Endodermal cell (in vitro differentiated cells): ENCODE results near the gene NDUFS6. TPM values are rescaled to one million over a fixed set of nuclear protein-coding genes. Genes with fewer than 3 reads are reported as not detected.

ENCODE experiments used
- DNase-seq: peaks from one replicate; pipeline ENCODE4 v3.0.0-alpha.2; 2017
- H3K27ac ChIP-seq: 2 replicates; pipeline ENCODE4 v1.5.1; 2013; ENCODE audit warnings: mild to moderate bottlenecking, low read depth, low read length, moderate library complexity
- H3K27me3 ChIP-seq: 2 replicates; pipeline ENCODE4 v1.6.1; 2013; ENCODE audit warnings: mild to moderate bottlenecking, low read length, moderate library complexity; ENCODE audit not compliant: insufficient read depth, control insufficient read depth, poor library complexity, severe bottlenecking
- H3K36me3 ChIP-seq: 2 replicates; pipeline ENCODE4 v1.7.0; 2013; ENCODE audit warnings: mild to moderate bottlenecking, low read length, moderate library complexity; ENCODE audit not compliant: control insufficient read depth, insufficient read depth
- H3K4me1 ChIP-seq: one replicate; pipeline ENCODE4 v1.7.0; 2013; ENCODE audit warnings: low read length; ENCODE audit not compliant: control insufficient read depth, insufficient read depth
- H3K4me3 ChIP-seq: 2 replicates; pipeline ENCODE4 v1.5.1; 2013; ENCODE audit warnings: mild to moderate bottlenecking, low read length, moderate library complexity
- H3K9ac ChIP-seq: 2 replicates; pipeline ENCODE4 v1.6.1; 2013; ENCODE audit warnings: mild to moderate bottlenecking, low read length, moderate library complexity; ENCODE audit not compliant: poor library complexity, severe bottlenecking; ENCODE audit errors: extremely low read depth
- H3K9me3 ChIP-seq: 2 replicates; pipeline ENCODE4 v1.6.1; 2013; ENCODE audit warnings: mild to moderate bottlenecking, low read length, moderate library complexity; ENCODE audit not compliant: control insufficient read depth
- H3K27ac Mint-ChIP-seq: 2 replicates; pipeline ENCODE4 v1.8.0; 2020; ENCODE audit warnings: mixed read lengths
- H3K27me3 Mint-ChIP-seq: 2 replicates; pipeline ENCODE4 v1.8.0; 2021; ENCODE audit warnings: mild to moderate bottlenecking, mixed read lengths; ENCODE audit not compliant: insufficient read depth
- H3K36me3 Mint-ChIP-seq: 2 replicates; pipeline ENCODE4 v1.8.0; 2020; ENCODE audit warnings: low read depth, mixed read lengths
- H3K4me1 Mint-ChIP-seq: 2 replicates; pipeline ENCODE4 v1.8.0; 2020; ENCODE audit warnings: mixed read lengths
- H3K4me3 Mint-ChIP-seq: 2 replicates; pipeline ENCODE4 v1.8.0; 2020; ENCODE audit warnings: mild to moderate bottlenecking, moderate library complexity, mixed read lengths
- H3K9me3 Mint-ChIP-seq: 2 replicates; pipeline ENCODE4 v1.8.0; 2020; ENCODE audit warnings: mild to moderate bottlenecking, mixed read lengths
- WGBS, 2 experiments: methylation state at CpG; one replicate each; pipeline versions ENCODE4 v1.1.5 to v1.1.7; 2013; ENCODE audit warnings: missing lambda C conversion rate in 2 of 2, mixed read lengths in 1 of 2; ENCODE audit not compliant: insufficient coverage in 1 of 2, insufficient read length in 1 of 2; 5-methylcytosine and 5-hydroxymethylcytosine counted together
- total RNA-seq, 2 donors: library from RNA; stranded (reverse); fragmentation: NEBNext Ultra II Directional in 1 of 2; extraction: Animal tissue kit (Norgen Biotek cat#: 25700) in 1 of 2; gene quantifications; 2 replicates in 1 of 2; 3 replicates in 1 of 2; pipeline ENCODE4 v1.2.1, GENCODE V29; 2021
- TF ChIP-seq, protein P1 (sequence below): fragments of 200-600 bp; sonication (generic); conservative IDR thresholded peaks from 2 replicates; pipeline ENCODE4 v1.5.0; 2021; ENCODE audit warnings: antibody characterized with exemption, mild to moderate bottlenecking

The NDUFS6 gene
- total RNA-seq, 2 donors from 2014 or later = 47.9 to 65.2 TPM

DNA sequence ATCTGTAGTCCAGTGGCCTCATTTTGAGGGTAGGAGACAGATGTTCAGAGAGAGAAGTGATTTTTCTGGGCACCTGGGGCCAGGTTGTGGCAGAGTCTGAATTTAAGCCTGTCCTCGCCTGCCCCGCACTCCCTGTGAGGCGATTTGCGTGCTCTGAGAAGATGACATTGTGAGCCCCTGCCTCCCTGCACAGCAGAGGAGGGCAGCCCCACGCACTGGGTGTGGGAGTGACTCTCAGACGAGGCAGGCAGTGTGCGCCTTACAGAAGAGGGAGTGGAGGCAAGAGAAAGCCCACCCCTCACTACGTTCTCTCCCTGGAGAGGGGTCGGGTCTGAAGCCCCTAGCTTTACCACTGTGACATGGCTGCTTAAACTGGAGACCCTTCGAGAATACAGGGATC, 45.8 kb downstream of the NDUFS6 start:
- H3K36me3 Mint-ChIP-seq = no peaks in the 10 kb centered on the region
- Histone ChIP-seq H3K27ac (no peak overlapping the region), H3K27me3 (peaks cover 66% of the 10 kb centered on the region), H3K4me1 (no peaks in the 10 kb centered on the region), H3K9me3 (peaks cover 5% of the 10 kb centered on the region), H3K4me3 (no peak overlapping the region), H3K36me3 (no peaks in the 10 kb centered on the region), H3K9ac (no peak overlapping the region)
- H3K4me3 Mint-ChIP-seq = no peak overlapping the region
- WGBS, 2 experiments = 80 to 86% methylated on average over 2 to 10 of the region's 10 CpGs
- TF ChIP-seq, protein P1, sequence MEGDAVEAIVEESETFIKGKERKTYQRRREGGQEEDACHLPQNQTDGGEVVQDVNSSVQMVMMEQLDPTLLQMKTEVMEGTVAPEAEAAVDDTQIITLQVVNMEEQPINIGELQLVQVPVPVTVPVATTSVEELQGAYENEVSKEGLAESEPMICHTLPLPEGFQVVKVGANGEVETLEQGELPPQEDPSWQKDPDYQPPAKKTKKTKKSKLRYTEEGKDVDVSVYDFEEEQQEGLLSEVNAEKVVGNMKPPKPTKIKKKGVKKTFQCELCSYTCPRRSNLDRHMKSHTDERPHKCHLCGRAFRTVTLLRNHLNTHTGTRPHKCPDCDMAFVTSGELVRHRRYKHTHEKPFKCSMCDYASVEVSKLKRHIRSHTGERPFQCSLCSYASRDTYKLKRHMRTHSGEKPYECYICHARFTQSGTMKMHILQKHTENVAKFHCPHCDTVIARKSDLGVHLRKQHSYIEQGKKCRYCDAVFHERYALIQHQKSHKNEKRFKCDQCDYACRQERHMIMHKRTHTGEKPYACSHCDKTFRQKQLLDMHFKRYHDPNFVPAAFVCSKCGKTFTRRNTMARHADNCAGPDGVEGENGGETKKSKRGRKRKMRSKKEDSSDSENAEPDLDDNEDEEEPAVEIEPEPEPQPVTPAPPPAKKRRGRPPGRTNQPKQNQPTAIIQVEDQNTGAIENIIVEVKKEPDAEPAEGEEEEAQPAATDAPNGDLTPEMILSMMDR = no peak
- H3K9me3 Mint-ChIP-seq = no peaks in the 10 kb centered on the region
- peaks cover 6% of the 10 kb centered on the region for H3K4me1 Mint-ChIP-seq
- no peak overlapping the region for H3K27ac Mint-ChIP-seq
- no peak for DNase-seq
- H3K27me3 Mint-ChIP-seq = peaks cover 62% of the 10 kb centered on the region

DNA sequence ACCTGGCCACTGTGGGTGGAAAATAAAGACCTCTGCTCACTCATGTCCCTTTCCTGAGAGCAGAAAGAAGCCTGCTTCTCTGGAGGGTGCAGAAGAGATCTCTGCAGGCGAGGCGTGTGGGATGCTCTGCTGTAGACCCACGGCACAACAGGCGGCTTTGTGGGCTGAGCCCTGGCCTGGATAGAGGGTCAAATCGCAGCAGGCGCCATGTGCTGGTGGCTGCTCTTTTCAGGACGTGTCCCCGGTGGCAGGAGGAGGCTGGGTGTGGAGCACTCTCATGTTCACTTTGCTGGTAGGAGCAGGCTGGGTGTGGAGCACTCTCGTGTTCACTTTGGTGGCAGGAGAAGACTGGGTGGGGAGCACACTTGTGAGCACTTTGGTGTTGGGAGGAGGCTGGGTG, 46.4 kb downstream of the NDUFS6 start:
- peaks cover 69% of the 10 kb centered on the region for H3K27me3 ChIP-seq

DNA sequence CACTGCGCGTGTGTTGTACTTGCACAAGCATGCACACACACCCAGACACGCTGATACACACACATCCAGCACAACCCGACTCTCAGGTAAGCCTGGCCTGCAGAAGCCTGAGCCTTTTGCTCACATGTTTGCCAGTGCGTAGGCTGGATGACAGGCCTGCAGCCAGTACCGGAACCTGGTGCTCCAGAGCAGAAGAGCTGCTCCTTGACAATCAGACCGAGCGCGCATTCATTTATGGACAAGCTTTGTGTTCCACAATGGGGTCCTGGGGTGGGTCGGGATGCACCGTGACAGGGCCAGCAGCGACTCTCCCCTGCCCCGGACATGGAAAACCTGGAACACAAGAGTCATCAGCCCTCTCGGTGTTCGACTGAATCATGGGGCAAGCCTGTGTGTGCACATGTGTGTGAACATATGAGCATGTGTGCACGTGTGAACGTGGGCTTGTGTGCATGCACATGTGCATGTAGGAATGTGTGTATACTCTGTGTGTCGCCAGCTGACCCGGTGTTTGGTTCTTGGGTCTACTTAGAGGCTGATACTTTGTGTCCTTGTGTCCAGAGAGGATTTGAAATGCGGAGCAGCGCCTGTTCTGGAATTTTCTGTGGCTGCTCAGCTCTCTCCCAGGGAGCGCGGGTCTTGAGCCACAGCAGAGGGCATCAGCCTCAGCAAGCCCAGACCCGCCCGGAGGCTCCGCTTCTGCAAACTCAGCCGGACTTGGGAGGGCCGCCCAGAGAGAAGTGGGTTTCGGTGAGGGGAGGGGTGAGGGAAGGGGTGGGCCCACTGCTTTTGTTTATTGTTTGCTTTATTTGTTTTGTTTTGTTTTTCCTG, 49.3 kb downstream of the NDUFS6 start:
- Histone ChIP-seq H3K9ac (no peak overlapping the region), H3K27me3 (peaks cover 68% of the 10 kb centered on the region), H3K27ac (no peak overlapping the region), H3K9me3 (no peaks in the 10 kb centered on the region), H3K4me1 (no peaks in the 10 kb centered on the region), H3K4me3 (no peak overlapping the region), H3K36me3 (no peaks in the 10 kb centered on the region)
- Mint-ChIP-seq H3K4me3 (peak overlapping the region; percentile 47), H3K36me3 (no peaks in the 10 kb centered on the region), H3K9me3 (no peaks in the 10 kb centered on the region), H3K4me1 (peaks cover 8% of the 10 kb centered on the region), H3K27ac (no peak overlapping the region), H3K27me3 (peaks cover 76% of the 10 kb centered on the region)
- peak; percentile 68 for DNase-seq
- TF ChIP-seq, protein P1 = no peak
- WGBS, 2 experiments = 84 to 90% methylated on average over 23 to 29 of the region's 29 CpGs

More for the DNA sequence above, 46.4 kb downstream of the NDUFS6 start:
- Histone ChIP-seq H3K27ac (no peak overlapping the region), H3K9ac (no peak overlapping the region), H3K36me3 (no peaks in the 10 kb centered on the region), H3K9me3 (peaks cover 5% of the 10 kb centered on the region), H3K4me1 (no peaks in the 10 kb centered on the region), H3K4me3 (no peak overlapping the region)
- TF ChIP-seq, protein P1 = no peak
- H3K9me3 Mint-ChIP-seq = no peaks in the 10 kb centered on the region
- no peak overlapping the region for H3K27ac Mint-ChIP-seq
- H3K4me1 Mint-ChIP-seq = peaks cover 6% of the 10 kb centered on the region
- no peaks in the 10 kb centered on the region for H3K36me3 Mint-ChIP-seq
- peaks cover 63% of the 10 kb centered on the region for H3K27me3 Mint-ChIP-seq
- 81 to 85% methylated on average over 5 to 9 of the region's 9 CpGs for WGBS, 2 experiments
- no peak overlapping the region for H3K4me3 Mint-ChIP-seq
- DNase-seq = no peak
